ENCODE data around the gene MYL12B. TPM values are rescaled to one million over a fixed set of nuclear protein-coding genes. Genes with fewer than 3 reads are reported as not detected.

The MYL12B gene
- total and polyA plus RNA-seq, 2 of the 8 experiments (the other 6 are each of a cell fraction or from before 2014, with no cell fraction given): 174 to 188 TPM

- no peak for DNase-seq (ENCODE audit: low read depth in 1 of 2, low spot score in 2 of 2)
- Histone ChIP-seq H4K5ac (ENCODE audit: insufficient read length, low read depth, low read length) (no peak overlapping the region), H3K4me1 (replicated peaks in 1 of 4; ENCODE audit: control insufficient read depth in 3 of 4, insufficient read depth in 4 of 4, low read length in 3 of 4) (peaks cover 0 to 4% (median 2%) of the 10 kb centered on the region in 4 experiments; a peak in 3 of 7 replicates), H2BK5ac (ENCODE audit: low read depth, low read length) (no peak overlapping the region), H4K20me1 (replicated peaks in 1 of 2; ENCODE audit: control insufficient read depth in 1 of 2, insufficient read depth in 2 of 2, low read length in 2 of 2) (no peaks in the 10 kb centered on the region), H3K9me3 (ENCODE audit: insufficient read depth in 2 of 2, low read depth in 1 of 2, low read length in 1 of 2) (peaks cover 3 to 5% of the 10 kb centered on the region in 2 experiments; a peak in 2 of 4 replicates), H3K14ac (ENCODE audit: insufficient read length) (no peak overlapping the region), H3K4me2 (ENCODE audit: insufficient read depth in 1 of 2, low read depth in 2 of 2, low read length in 2 of 2) (no peak overlapping the region), H3K56ac (replicated peaks; ENCODE audit: insufficient read length, low read depth, low read length) (no peak overlapping the region), H2BK15ac (ENCODE audit: low read length) (no peak overlapping the region; the same call in 1 of the 2 replicates), H3K79me2 (ENCODE audit: control insufficient read depth in 1 of 2, insufficient read depth in 2 of 2, low read length in 2 of 2) (no peaks in the 10 kb centered on the region), H2BK12ac (ENCODE audit: low read depth, low read length) (no peak overlapping the region), H3K4me3 (ENCODE audit: extremely low read depth in 1 of 4, insufficient read depth in 2 of 4, low read depth in 3 of 4, low read length in 4 of 4) (no peak overlapping the region), H3K27ac (ENCODE audit: low read depth, low read length) (no peak overlapping the region), H3K27me3 (replicated peaks in 1 of 4; ENCODE audit: control insufficient read depth in 3 of 4, extremely low read depth in 1 of 4, insufficient read depth in 3 of 4, low read length in 3 of 4) (no peaks in the 10 kb centered on the region), H2AFZ (ENCODE audit: low read length) (no peak overlapping the region), H3K23me2 (ENCODE audit: low read depth, low read length) (no peaks in the 10 kb centered on the region), H3K79me1 (ENCODE audit: low read depth, low read length) (no peaks in the 10 kb centered on the region), H4K8ac (ENCODE audit: extremely low read depth, insufficient read depth, low read length) (no peak overlapping the region), H3K9ac (replicated peaks in 1 of 4; ENCODE audit: extremely low read depth in 1 of 4, low read depth in 3 of 4, low read length in 3 of 4) (no peak overlapping the region), H4K91ac (replicated peaks; ENCODE audit: insufficient read length, low read length) (no peak overlapping the region), H3K18ac (ENCODE audit: extremely low read depth, low read length) (no peak overlapping the region), H2AK5ac (ENCODE audit: low read depth, low read length) (no peak overlapping the region), H3K36me3 (ENCODE audit: control insufficient read depth in 2 of 4, insufficient read depth in 4 of 4, low read length in 3 of 4) (no peaks in the 10 kb centered on the region), H2BK20ac (ENCODE audit: low read length) (no peak overlapping the region), H3K4ac (replicated peaks; ENCODE audit: insufficient read length, low read depth, low read length) (no peak overlapping the region), H3K23ac (ENCODE audit: insufficient read length) (no peak overlapping the region), H2BK120ac (replicated peaks; ENCODE audit: low read depth, low read length) (no peak overlapping the region)
- 95% methylated on average over 2 of the region's 2 CpGs; no CpG with 5 or more reads in 1 of the 2 experiments for WGBS, 2 experiments (ENCODE audit: extremely low coverage in 1 of 2, insufficient coverage in 1 of 2, insufficient read length in 1 of 2, insufficient replicate concordance in 2 of 2, low coverage in 1 of 2, low lambda C conversion rate in 2 of 2, missing lambda C conversion rate in 1 of 2)
- CTCF ChIA-PET (ENCODE audit: partially characterized antibody): interaction anchor here (2.7 kb wide), 1 partner anchor 10 kb away, joined by 13 read pairs; no protein-coding TSS in a partner anchor
- FAIRE-seq: no peak
- POLR2A ChIA-PET (ENCODE audit: partially characterized antibody): no interaction called here
- TF ChIP-seq TEAD4 (IDR thresholded peaks at IDR 0.05; ENCODE audit: low read depth, low read length) (no peak), SP1 (IDR thresholded peaks at IDR 0.05; ENCODE audit: low read depth, low read length) (no peak), POLR2A (IDR thresholded peaks at IDR 0.05; ENCODE audit: control extremely low read depth in 1 of 2, low read depth in 2 of 2, low read length in 2 of 2) (no peak), RAD21 (IDR thresholded peaks at IDR 0.05 in 1 of 2, conservative IDR thresholded peaks at IDR 0.05 in 1 of 2; ENCODE audit: low read depth in 2 of 2, low read length in 2 of 2) (no peak), E2F6 (IDR thresholded peaks at IDR 0.05) (no peak), BCL11A (IDR thresholded peaks at IDR 0.05; ENCODE audit: low read depth in 2 of 2, low read length in 2 of 2) (no peak), CBX8 (IDR thresholded peaks at IDR 0.05; ENCODE audit: borderline replicate concordance, low read depth, low read length) (no peak), SRF (IDR thresholded peaks at IDR 0.05; ENCODE audit: low read depth, low read length) (no peak)
Observed at GRCh38 chr18:3235846-3236245, 26.1 kb upstream of the MYL12B start.

Measured in H1 (cell line).